ENCODE results near the gene CDH13.

DNA sequence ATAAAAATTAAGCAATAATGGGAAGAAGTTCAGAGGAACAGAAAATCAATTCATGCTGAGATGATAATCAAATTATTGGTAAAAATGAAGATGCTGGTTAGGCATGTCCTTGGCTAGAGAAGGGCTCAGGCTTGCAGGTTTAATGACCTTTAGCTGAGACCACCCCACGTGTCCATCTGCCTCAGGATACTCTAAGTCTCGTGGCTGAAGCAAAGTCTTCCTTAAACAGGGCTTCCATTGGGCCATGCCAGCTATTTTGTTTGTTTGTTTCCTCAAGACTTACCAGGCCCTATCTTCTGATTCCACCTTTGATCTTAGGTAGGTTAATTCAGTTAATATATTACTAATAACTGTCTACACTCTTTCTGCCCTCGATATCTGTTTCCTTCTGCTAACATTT, 366.0 kb downstream of the CDH13 start:
- TF ChIP-seq CTCF (IDR thresholded peaks at IDR 0.05; ENCODE audit: borderline replicate concordance, extremely low read depth, low read length, poor library complexity, severe bottlenecking) (no peak), EZH2 (IDR thresholded peaks at IDR 0.05; ENCODE audit: borderline replicate concordance, low read depth, low read length, severe bottlenecking) (no peak)
